HCT116 (cell line): Measurements from ENCODE around the gene KIRREL3. TPM values are rescaled to one million over a fixed set of nuclear protein-coding genes. Genes with fewer than 3 reads are reported as not detected.

ENCODE experiments used
- ATAC-seq: fragments of 200-7000 bp; cut with Tn5 transposase; 2 replicates; pipeline ENCODE4 v1.9.1; 2020; ENCODE audit warnings: mild to moderate bottlenecking, moderate library complexity
- BruUV-seq: library from RNA; stranded (reverse); fragments of 400-500 nt; replicated peaks from 2 replicates; lab custom pipeline; 2021; lab: Mats Ljungman, UMichigan
- CTCF ChIA-PET: fragments of 300-600 bp; sonication (Branson Sonifier 250); formaldehyde crosslinking; loops from one replicate; lab custom pipeline; 2021; ENCODE audit warnings: antibody characterized with exemption; lab: Charles Lee
- POLR2A ChIA-PET: fragments of 300-600, 350-600 bp; sonication (Branson Sonifier 250); formaldehyde crosslinking; loops from one replicate; lab custom pipeline; 2021; ENCODE audit warnings: antibody characterized with exemption; lab: Charles Lee
- RAD21 ChIA-PET, 2 experiments: fragments of 300-600 bp; sonication (Branson Sonifier 250); formaldehyde crosslinking; loops; one replicate each; lab custom pipeline; 2023; ENCODE audit warnings: low total read pairs in 2 of 2; ENCODE audit not compliant: uncharacterized antibody in 2 of 2, unreplicated experiment in 2 of 2, low non-redundant PET in 1 of 2; lab: Charles Lee
- DNase-seq: peaks from one replicate; pipeline ENCODE4 v3.0.0-alpha.2; 2010; ENCODE audit warnings: low read depth, low spot score
- H2AFZ ChIP-seq: fragments of 200-600 bp; shearing (Covaris generic), sonication (generic); 2 replicates; pipeline ENCODE4 v1.6.1; 2017; ENCODE audit warnings: low read depth, mixed run types, mixed read lengths, antibody characterized with exemption, low read length; ENCODE audit not compliant: poor library complexity, severe bottlenecking
- H3K27ac ChIP-seq: 2 replicates; pipeline ENCODE4 v1.5.1; 2012; ENCODE audit warnings: low read depth, low read length
- H3K27me3 ChIP-seq: fragments of 200-600 bp; sonication (generic); 2 replicates; pipeline ENCODE4 v1.6.1; 2016; ENCODE audit warnings: mixed run types, low read length, mixed read lengths; ENCODE audit not compliant: insufficient read depth
- H3K36me3 ChIP-seq, 2 experiments: fragments of 200-500 bp in 1 of 2; fragments of 200-600 bp in 1 of 2; sonication (Bioruptor generic) in 1 of 2; sonication (generic) in 1 of 2; 2 replicates each; pipeline versions ENCODE4 v1.5.1 to v1.6.1; 2014 to 2016; ENCODE audit warnings: low read length in 2 of 2, inconsistent platforms in 1 of 2, mixed read lengths in 1 of 2, mixed run types in 1 of 2; ENCODE audit not compliant: insufficient read depth in 2 of 2, control insufficient read depth in 1 of 2
- H3K4me1 ChIP-seq, 2 experiments: fragments of 200-600 bp in 1 of 2; sonication (generic) in 1 of 2; 2 replicates each; pipeline versions ENCODE4 v1.5.1 to v1.6.1; 2012 to 2017; ENCODE audit warnings: low read length in 2 of 2, inconsistent platforms in 1 of 2, mild to moderate bottlenecking in 1 of 2, mixed read lengths in 1 of 2, mixed run types in 1 of 2, moderate library complexity in 1 of 2; ENCODE audit not compliant: insufficient read depth in 2 of 2, control insufficient read depth in 1 of 2
- H3K4me2 ChIP-seq: fragments of 200-600 bp; sonication (generic); 2 replicates; pipeline ENCODE4 v1.6.1; 2017; ENCODE audit warnings: mixed run types, low read length, mixed read lengths
- H3K4me3 ChIP-seq, 2 experiments: fragments of 200-600 bp in 1 of 2; sonication (generic) in 1 of 2; replicated peaks in 1 of 2; 2 replicates each; pipeline ENCODE4 v1.5.1; 2011 to 2016; ENCODE audit warnings: low read length in 2 of 2, control low read depth in 1 of 2, low read depth in 1 of 2, mild to moderate bottlenecking in 1 of 2, mixed read lengths in 1 of 2, mixed run types in 1 of 2
- H3K79me2 ChIP-seq: fragments of 200-600 bp; sonication (generic); 2 replicates; pipeline ENCODE4 v1.6.1; 2017; ENCODE audit warnings: mild to moderate bottlenecking, mixed run types, low read length, moderate library complexity, mixed read lengths; ENCODE audit not compliant: insufficient read depth
- H3K9ac ChIP-seq: fragments of 200-600 bp; sonication (generic); 2 replicates; pipeline ENCODE4 v1.6.1; 2016; ENCODE audit warnings: low read length, mixed read lengths
- H3K9me2 ChIP-seq: fragments of 200-600 bp; sonication (generic), shearing (Covaris generic); 2 replicates; pipeline ENCODE4 v1.6.1; 2017; ENCODE audit warnings: mixed run types, mild to moderate bottlenecking, moderate library complexity; ENCODE audit not compliant: insufficient read depth
- H3K9me3 ChIP-seq, 2 experiments: fragments of 200-500 bp in 1 of 2; fragments of 200-600 bp in 1 of 2; sonication (Bioruptor generic) in 1 of 2; sonication (generic) in 1 of 2; 2 replicates each; pipeline ENCODE4 v1.6.1; 2014 to 2017; ENCODE audit warnings: low read length in 2 of 2, mixed read lengths in 2 of 2, inconsistent platforms in 1 of 2, low read depth in 1 of 2, mild to moderate bottlenecking in 1 of 2, mixed run types in 1 of 2, moderate library complexity in 1 of 2; ENCODE audit not compliant: control insufficient read depth in 1 of 2, insufficient read depth in 1 of 2
- H4K20me1 ChIP-seq: fragments of 200-600 bp; sonication (generic), shearing (Covaris generic); 2 replicates; pipeline ENCODE4 v1.6.1; 2017; ENCODE audit warnings: mixed run types, mild to moderate bottlenecking, moderate library complexity; ENCODE audit not compliant: insufficient read depth
- ELF1 ChIP-seq: IDR thresholded peaks from 2 replicates; pipeline ENCODE4 v1.6.1; 2012; ENCODE audit warnings: low read depth, borderline replicate concordance
- JUND ChIP-seq: IDR thresholded peaks from 2 replicates; pipeline ENCODE4 v1.6.1; 2012
- MAX ChIP-seq: IDR thresholded peaks from 2 replicates; pipeline ENCODE4 v1.6.1; 2012
- POLR2AphosphoS5 ChIP-seq: IDR thresholded peaks from 2 replicates; pipeline ENCODE4 v1.6.1; 2011; ENCODE audit warnings: mild to moderate bottlenecking, low read depth, low read length, moderate library complexity
- RAD21 ChIP-seq: IDR thresholded peaks from 2 replicates; pipeline ENCODE4 v1.6.1; 2012; ENCODE audit warnings: low read depth, mild to moderate bottlenecking
- ZBTB33 ChIP-seq: IDR thresholded peaks from 2 replicates; pipeline ENCODE4 v1.6.1; 2011; ENCODE audit warnings: mild to moderate bottlenecking, low read length, moderate library complexity; ENCODE audit not compliant: insufficient replicate concordance; ENCODE audit errors: extremely low read depth
- intact Hi-C: fragments of 100-400 bp; cut with micrococcal nuclease; formaldehyde crosslinking; loops from 2 replicates; pipeline ENCODE4 v1.10.0; 2022
- total RNA-seq: library from RNA; stranded (reverse); gene quantifications from one replicate; pipeline ENCODE4 v1.2.1, GENCODE V29; 2021; ENCODE audit not compliant: unreplicated experiment

The KIRREL3 gene
- total RNA-seq, 1 experiment from 2014 or later = not detected

GRCh38 chr11:126450806-126451205 lies 549.8 kb downstream of the KIRREL3 start:
- H3K36me3 ChIP-seq = no peaks in the 10 kb centered on the region
- H3K9ac ChIP-seq = no peak overlapping the region
- CTCF ChIA-PET = no interaction called here
- H3K27me3 ChIP-seq = no peaks in the 10 kb centered on the region
- no peak for TF ChIP-seq POLR2AphosphoS5
- TF ChIP-seq, all 23 proteins: peak for 0
- no peak overlapping the region for H3K27ac ChIP-seq
- no peak overlapping the region for H2AFZ ChIP-seq
- POLR2A ChIA-PET = no interaction called here
- no peaks in the 10 kb centered on the region for H3K79me2 ChIP-seq
- H3K9me3 ChIP-seq = peaks cover 0 to 8% of the 10 kb centered on the region in 2 experiments; a peak in 1 of 4 replicates
- H3K4me3 ChIP-seq = no peak overlapping the region
- intact Hi-C loops = no loop called here
- H3K4me2 ChIP-seq = no peak overlapping the region
- H3K4me1 ChIP-seq = no peaks in the 10 kb centered on the region
- no peaks in the 10 kb centered on the region for H3K9me2 ChIP-seq
- ATAC-seq (no peak), DNase-seq (no peak)
- BruUV-seq = no TSS peak
- RAD21 ChIA-PET = no interaction called here
- H4K20me1 ChIP-seq = no peaks in the 10 kb centered on the region

- BruUV-seq = no TSS peak
- ChIA-PET POLR2A (no interaction called here), RAD21 (no interaction called here), CTCF (no interaction called here)
- Histone ChIP-seq H3K36me3 (no peaks in the 10 kb centered on the region), H3K79me2 (no peaks in the 10 kb centered on the region), H3K9ac (no peak overlapping the region), H2AFZ (no peak overlapping the region), H3K9me3 (peaks cover 0 to 8% of the 10 kb centered on the region in 2 experiments; a peak in 1 of 4 replicates), H3K4me3 (no peak overlapping the region), H3K9me2 (no peaks in the 10 kb centered on the region), H3K27me3 (no peaks in the 10 kb centered on the region), H3K4me2 (no peak overlapping the region), H4K20me1 (no peaks in the 10 kb centered on the region), H3K4me1 (no peaks in the 10 kb centered on the region), H3K27ac (no peak overlapping the region)
- ATAC-seq (no peak), DNase-seq (no peak)
- intact Hi-C loops = no loop called here
- TF ChIP-seq RAD21 (no peak), ELF1 (no peak), JUND (no peak), ZBTB33 (no peak), MAX (no peak)
Observed at GRCh38 chr11:126450198-126450597, 550.4 kb downstream of the KIRREL3 start.
